Natural killer cell (primary cell): ENCODE data around the gene LSM4. TPM values are rescaled to one million over a fixed set of nuclear protein-coding genes. Genes with fewer than 3 reads are reported as not detected.

Source experiments
- ATAC-seq, 3 donors: fragments of 150-1000 bp in 2 of 3; fragments of 200-7000 bp in 1 of 3; cut with Tn5 transposase; 1 replicate in 1 of 3; 2 replicates in 2 of 3; pipeline ENCODE4 v1.10.0; 2021; ENCODE audit warnings: mild to moderate bottlenecking in 2 of 3, moderate library complexity in 2 of 3
- DNase-seq, 2 donors: peaks; one replicate each; pipeline versions ENCODE4 v3.0.0 to v3.0.0-alpha.2; 2013 to 2021; ENCODE audit warnings: mixed read lengths in 1 of 2
- H3K27ac ChIP-seq: one replicate; pipeline ENCODE4 v1.5.1; 2013; ENCODE audit warnings: mild to moderate bottlenecking, low read length
- H3K27me3 ChIP-seq: one replicate; pipeline ENCODE4 v1.6.1; 2013; ENCODE audit warnings: low read length; ENCODE audit not compliant: control insufficient read depth, insufficient read depth
- H3K36me3 ChIP-seq: one replicate; pipeline ENCODE4 v1.6.1; 2013; ENCODE audit warnings: low read length; ENCODE audit not compliant: control insufficient read depth, insufficient read depth
- H3K4me1 ChIP-seq: one replicate; pipeline ENCODE4 v1.6.1; 2013; ENCODE audit warnings: low read length; ENCODE audit not compliant: control insufficient read depth, insufficient read depth
- H3K4me3 ChIP-seq: one replicate; pipeline ENCODE4 v1.5.1; 2013; ENCODE audit warnings: low read length
- H3K9me3 ChIP-seq: one replicate; pipeline ENCODE4 v1.6.1; 2013; ENCODE audit warnings: low read length; ENCODE audit not compliant: control insufficient read depth, insufficient read depth
- H3K27ac Mint-ChIP-seq, 2 donors: one replicate each; pipeline ENCODE4 v1.8.0; 2022; ENCODE audit warnings: mild to moderate bottlenecking in 2 of 2, mixed read lengths in 2 of 2, moderate library complexity in 1 of 2
- H3K27me3 Mint-ChIP-seq, 2 donors: one replicate each; pipeline ENCODE4 v1.8.0; 2022; ENCODE audit warnings: low read depth in 2 of 2, mixed read lengths in 2 of 2
- H3K36me3 Mint-ChIP-seq: one replicate; pipeline ENCODE4 v1.8.0; 2022; ENCODE audit warnings: mixed read lengths
- H3K4me1 Mint-ChIP-seq, 2 donors: one replicate each; pipeline ENCODE4 v1.8.0; 2022; ENCODE audit warnings: mixed read lengths in 2 of 2
- H3K4me3 Mint-ChIP-seq: one replicate; pipeline ENCODE4 v1.8.0; 2022; ENCODE audit warnings: mild to moderate bottlenecking, moderate library complexity, mixed read lengths
- H3K9me3 Mint-ChIP-seq, 2 donors: one replicate each; pipeline ENCODE4 v1.8.0; 2022; ENCODE audit warnings: mixed read lengths in 2 of 2
- WGBS: methylation state at CpG from one replicate; pipeline ENCODE4 v1.1.7; 2013; ENCODE audit warnings: missing lambda C conversion rate; ENCODE audit not compliant: insufficient coverage; 5-methylcytosine and 5-hydroxymethylcytosine counted together
- intact Hi-C: fragments of 100-400 bp; cut with micrococcal nuclease; formaldehyde crosslinking; loops from one replicate; pipeline ENCODE4 v1.14.2; 2022
- total RNA-seq, 4 donors: library from RNA; stranded (reverse); fragments of 120-200 nt in 1 of 4; gene quantifications; one replicate each; pipeline versions ENCODE4 v1.2.3 to v1.2.4, GENCODE V29; 2013 to 2022
- TF ChIP-seq, protein P1 (sequence below): fragments of 200-600 bp; IDR thresholded peaks from one replicate; pipeline ENCODE4 v1.8.0; 2022; ENCODE audit warnings: antibody characterized with exemption

The LSM4 gene
- total RNA-seq, 3 donors from 2014 or later (not counting 1 experiment from before 2014, with no cell fraction given): 42.4 to 60.8 (median 44.8) TPM

DNA sequence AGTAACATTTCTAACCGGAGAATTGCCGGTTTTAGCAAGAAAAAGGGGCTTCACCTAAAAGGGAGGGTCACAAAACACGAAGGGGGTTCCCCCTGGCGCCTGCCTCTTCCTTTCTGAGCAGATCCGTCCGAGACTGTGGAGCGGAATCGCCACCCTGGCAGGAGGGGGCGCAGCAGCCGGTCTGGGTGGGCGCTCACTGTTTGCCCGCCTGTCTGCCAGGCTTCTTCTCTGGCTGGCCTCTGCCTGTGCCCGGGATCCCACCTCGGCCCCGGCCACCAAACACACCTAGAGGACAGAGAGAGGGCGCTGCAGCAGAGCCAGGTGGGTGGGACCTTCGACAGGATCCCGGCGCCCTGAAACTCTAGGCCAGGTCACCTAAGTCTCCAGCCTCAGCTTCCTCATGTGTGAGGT, 15.6 kb downstream of the LSM4 start:
- intact Hi-C loops: no loop called here
- ATAC-seq (no peak), DNase-seq (peak in 1 of 2 donors; percentile 67)
- H3K4me3 ChIP-seq: no peak overlapping the region
- Mint-ChIP-seq H3K9me3 (no peaks in the 10 kb centered on the region), H3K27ac (peak overlapping the region; percentile 96 to 97), H3K27me3 (no peaks in the 10 kb centered on the region), H3K36me3 (no peaks in the 10 kb centered on the region), H3K4me3 (peak overlapping the region; percentile 35), H3K4me1 (peaks cover 17 to 34% of the 10 kb centered on the region in 2 donors)
- H3K27me3 ChIP-seq: no peaks in the 10 kb centered on the region
- no peaks in the 10 kb centered on the region for H3K9me3 ChIP-seq
- H3K4me1 ChIP-seq: peaks cover 60% of the 10 kb centered on the region
- H3K36me3 ChIP-seq: peaks cover 21% of the 10 kb centered on the region
- WGBS: 83% methylated on average over 19 of the region's 19 CpGs
- H3K27ac ChIP-seq: peak overlapping the region; percentile 99
- TF ChIP-seq, protein P1, sequence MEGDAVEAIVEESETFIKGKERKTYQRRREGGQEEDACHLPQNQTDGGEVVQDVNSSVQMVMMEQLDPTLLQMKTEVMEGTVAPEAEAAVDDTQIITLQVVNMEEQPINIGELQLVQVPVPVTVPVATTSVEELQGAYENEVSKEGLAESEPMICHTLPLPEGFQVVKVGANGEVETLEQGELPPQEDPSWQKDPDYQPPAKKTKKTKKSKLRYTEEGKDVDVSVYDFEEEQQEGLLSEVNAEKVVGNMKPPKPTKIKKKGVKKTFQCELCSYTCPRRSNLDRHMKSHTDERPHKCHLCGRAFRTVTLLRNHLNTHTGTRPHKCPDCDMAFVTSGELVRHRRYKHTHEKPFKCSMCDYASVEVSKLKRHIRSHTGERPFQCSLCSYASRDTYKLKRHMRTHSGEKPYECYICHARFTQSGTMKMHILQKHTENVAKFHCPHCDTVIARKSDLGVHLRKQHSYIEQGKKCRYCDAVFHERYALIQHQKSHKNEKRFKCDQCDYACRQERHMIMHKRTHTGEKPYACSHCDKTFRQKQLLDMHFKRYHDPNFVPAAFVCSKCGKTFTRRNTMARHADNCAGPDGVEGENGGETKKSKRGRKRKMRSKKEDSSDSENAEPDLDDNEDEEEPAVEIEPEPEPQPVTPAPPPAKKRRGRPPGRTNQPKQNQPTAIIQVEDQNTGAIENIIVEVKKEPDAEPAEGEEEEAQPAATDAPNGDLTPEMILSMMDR: no peak

DNA sequence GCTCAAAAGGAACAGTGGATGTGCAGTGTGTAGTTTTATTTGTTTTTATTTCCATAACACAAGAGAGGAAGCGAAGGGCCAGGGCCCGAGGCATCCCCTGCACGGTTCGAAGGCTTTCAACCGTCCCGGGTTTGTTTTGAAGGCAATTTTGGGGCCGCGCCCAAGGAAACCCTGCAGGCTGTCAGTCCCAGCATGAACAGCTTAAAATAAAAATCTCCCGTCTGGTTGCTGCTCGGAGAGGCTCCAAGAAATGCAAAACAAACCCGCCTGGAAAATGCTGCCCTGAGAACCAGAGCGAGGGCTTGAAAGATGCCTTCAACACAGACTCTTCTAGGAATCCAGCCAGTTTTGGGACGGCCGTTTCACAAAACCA, 16.0 kb downstream of the LSM4 start:
- intact Hi-C loops: loop anchor here (1.0 kb wide), 1 partner anchor 8 kb away; no protein-coding TSS in a partner anchor
- 77% methylated on average over 14 of the region's 14 CpGs for WGBS
- DNase-seq (peak in 1 of 2 donors; percentile 41), ATAC-seq (no peak)
- Mint-ChIP-seq H3K4me3 (peak overlapping the region; percentile 35), H3K4me1 (peaks cover 17 to 34% of the 10 kb centered on the region in 2 donors), H3K36me3 (no peaks in the 10 kb centered on the region), H3K9me3 (no peaks in the 10 kb centered on the region), H3K27ac (peak overlapping the region; percentile 96 to 97), H3K27me3 (no peaks in the 10 kb centered on the region)
- no peak overlapping the region for H3K4me3 ChIP-seq
- H3K27ac ChIP-seq: peak overlapping the region; percentile 99
- TF ChIP-seq, protein P1: no peak
- H3K36me3 ChIP-seq: peaks cover 17% of the 10 kb centered on the region
- H3K4me1 ChIP-seq: peaks cover 64% of the 10 kb centered on the region
- H3K27me3 ChIP-seq: no peaks in the 10 kb centered on the region
- no peaks in the 10 kb centered on the region for H3K9me3 ChIP-seq

DNA sequence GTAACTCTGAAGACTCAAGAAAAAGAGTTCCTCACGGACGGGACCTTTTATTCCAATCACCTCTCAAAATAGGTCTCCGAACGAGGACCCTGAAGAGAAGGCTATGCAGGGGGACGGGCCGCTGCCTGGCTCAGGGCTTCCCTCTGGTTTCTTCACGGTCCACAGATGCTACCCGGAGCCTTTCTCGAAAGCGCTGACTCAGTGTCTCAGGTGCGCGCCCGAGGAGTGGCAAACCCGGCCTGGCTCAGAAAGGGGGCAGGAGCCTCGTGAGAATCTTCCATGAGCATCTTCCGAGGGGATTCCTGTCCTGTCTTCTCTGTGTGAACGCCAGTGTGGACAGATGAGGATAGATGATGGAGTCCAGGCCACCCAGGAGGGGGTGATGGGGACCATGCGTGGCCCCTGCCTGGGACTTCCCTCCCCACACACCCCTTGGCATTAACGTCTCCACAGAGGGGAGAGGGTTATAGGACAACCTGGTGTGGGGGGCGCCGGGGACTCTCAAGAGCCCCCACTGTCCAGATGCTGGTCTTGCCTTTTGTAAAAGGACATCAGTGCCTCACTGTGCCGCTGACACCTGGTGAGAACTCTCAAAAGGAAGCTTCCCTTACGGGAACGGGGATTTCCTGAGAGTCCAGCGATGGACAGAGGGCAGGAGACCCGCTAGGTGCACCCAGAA, 16.5 kb downstream of the LSM4 start:
- H3K27me3 Mint-ChIP-seq: no peaks in the 10 kb centered on the region
- H3K27me3 ChIP-seq: no peaks in the 10 kb centered on the region
- no peak overlapping the region for H3K4me3 ChIP-seq
- peak overlapping the region; percentile 40 for H3K4me3 Mint-ChIP-seq
- H3K4me1 Mint-ChIP-seq: peaks cover 17 to 34% of the 10 kb centered on the region in 2 donors
- no peaks in the 10 kb centered on the region for H3K9me3 Mint-ChIP-seq
- peak overlapping the region; percentile 96 to 97 for H3K27ac Mint-ChIP-seq
- peaks cover 69% of the 10 kb centered on the region for H3K4me1 ChIP-seq
- whole genome bisulfite sequencing: 84% methylated on average over 25 of the region's 26 CpGs
- ATAC-seq: no peak
- H3K27ac ChIP-seq: peak overlapping the region; percentile 99
- no peaks in the 10 kb centered on the region for H3K36me3 Mint-ChIP-seq
- DNase-seq: peak in 1 of 2 donors; percentile 28
- intact Hi-C loops: loop anchor here (1.0 kb wide), 1 partner anchor 9 kb away; no protein-coding TSS in a partner anchor
- H3K36me3 ChIP-seq: peaks cover 12% of the 10 kb centered on the region
- no peaks in the 10 kb centered on the region for H3K9me3 ChIP-seq
- TF ChIP-seq, protein P1: no peak
